Smooth muscle cell (in vitro differentiated cells): ENCODE data around the gene SSX7. TPM values are rescaled to one million over a fixed set of nuclear protein-coding genes. Genes with fewer than 3 reads are reported as not detected.
"Not testable (repeated sequence)": the region's sequence is repeated elsewhere in the genome, so short reads cannot be mapped to it uniquely, and the experiment has no call there.

Source experiments
- DNase-seq: peaks from one replicate; lab custom pipeline; 2025; ENCODE audit not compliant: unreplicated experiment; lab: John Stamatoyannopoulos, UW
- H2AFZ ChIP-seq: fragments of 200-600 bp; sonication (generic); 2 replicates; pipeline ENCODE4 v1.6.0; 2016; ENCODE audit warnings: antibody characterized with exemption, low read depth, mild to moderate bottlenecking
- H3F3A ChIP-seq: fragments of 200-600 bp; sonication (generic); 2 replicates; pipeline ENCODE4 v1.6.0; 2017; ENCODE audit warnings: antibody characterized with exemption, low read depth
- H3K27ac ChIP-seq: fragments of 200-600 bp; sonication (generic); 2 replicates; pipeline ENCODE4 v1.5.1; 2016; ENCODE audit warnings: low read depth, mild to moderate bottlenecking
- H3K27me3 ChIP-seq: fragments of 200-600 bp; sonication (generic); 2 replicates; pipeline ENCODE4 v1.6.1; 2016; ENCODE audit warnings: low read depth, mild to moderate bottlenecking
- H3K36me3 ChIP-seq: fragments of 200-600 bp; sonication (generic); 2 replicates; pipeline ENCODE4 v1.5.1; 2016; ENCODE audit warnings: low read depth
- H3K4me1 ChIP-seq: fragments of 200-600 bp; sonication (generic); 2 replicates; pipeline ENCODE4 v1.5.1; 2016; ENCODE audit warnings: low read depth
- H3K4me2 ChIP-seq: fragments of 200-600 bp; sonication (generic); 2 replicates; pipeline ENCODE4 v1.6.0; 2016; ENCODE audit warnings: mild to moderate bottlenecking
- H3K4me3 ChIP-seq: fragments of 200-600 bp; sonication (generic); 2 replicates; pipeline ENCODE4 v1.5.1; 2016; ENCODE audit warnings: mild to moderate bottlenecking
- H3K79me2 ChIP-seq: fragments of 200-600 bp; sonication (generic); 2 replicates; pipeline ENCODE4 v1.6.0; 2016; ENCODE audit warnings: low read depth, mild to moderate bottlenecking
- H3K9ac ChIP-seq: fragments of 200-600 bp; sonication (generic); 2 replicates; pipeline ENCODE4 v1.6.0; 2016; ENCODE audit warnings: low read depth
- H3K9me3 ChIP-seq: fragments of 200-600 bp; sonication (generic); replicated peaks from 2 replicates; pipeline ENCODE4 v1.5.1; 2016; ENCODE audit warnings: low read depth
- H4K20me1 ChIP-seq: fragments of 200-600 bp; sonication (generic); 2 replicates; pipeline ENCODE4 v1.6.0; 2016; ENCODE audit warnings: low read depth
- WGBS: methylation state at CpG from one replicate; pipeline ENCODE4 v1.1.7; 2016; ENCODE audit warnings: low lambda C conversion rate; 5-methylcytosine and 5-hydroxymethylcytosine counted together
- polyA plus RNA-seq: library from polyadenylated mRNA; unstranded; fragments of >200 nt; fragmentation: Nextera tagmentation; extraction: Ambion mirVana; gene quantifications from 2 replicates; pipeline ENCODE4 v1.2.1, GENCODE V29; 2016
- small RNA-seq: library from RNA; depleted of rRNA; stranded (forward); fragments of <200 nt; gene quantifications from one replicate; pipeline ENCODE3, GENCODE V24; 2014
- total RNA-seq: library from RNA; depleted of rRNA; stranded (reverse); fragments of >200 nt; gene quantifications from 2 replicates; pipeline ENCODE4 v1.2.3, GENCODE V29; 2014
- TF ChIP-seq, protein P1 (sequence below): fragments of 200-600 bp; sonication (generic); IDR thresholded peaks from 2 replicates; pipeline ENCODE4 v1.5.1; 2017; ENCODE audit warnings: borderline replicate concordance, mild to moderate bottlenecking, antibody characterized with exemption; ENCODE audit not compliant: insufficient read depth, poor library complexity, severe bottlenecking

The SSX7 gene
- total and polyA plus RNA-seq, 2 experiments from 2014 or later = not detected

DNA sequence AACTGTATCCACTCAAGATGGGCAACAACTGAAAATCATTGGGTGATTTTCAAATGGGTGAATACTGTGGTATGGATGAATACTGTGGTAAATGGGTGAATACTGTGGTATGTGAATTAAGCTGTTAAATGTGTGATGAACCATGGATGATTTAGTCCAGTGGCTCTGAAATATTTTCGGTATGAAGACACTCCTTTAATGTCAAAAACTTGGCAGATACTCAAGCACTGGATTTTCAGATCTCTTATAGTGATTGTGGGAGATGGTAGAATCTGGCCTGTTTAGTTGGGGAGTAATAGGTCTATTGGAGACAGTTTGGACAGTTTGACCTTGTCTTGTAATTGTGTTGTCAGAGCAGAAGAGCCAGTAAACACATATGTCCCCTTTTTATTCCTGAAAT lies 45.7 kb downstream of the SSX7 start:
- Histone ChIP-seq H3K4me3 (no peak overlapping the region), H3K27me3 (no peaks in the 10 kb centered on the region), H3K4me2 (no peak overlapping the region), H3F3A (no peaks in the 10 kb centered on the region), H3K4me1 (no peaks in the 10 kb centered on the region), H3K9me3 (no peaks in the 10 kb centered on the region), H3K27ac (no peak overlapping the region), H2AFZ (no peak overlapping the region), H3K36me3 (no peaks in the 10 kb centered on the region), H4K20me1 (no peaks in the 10 kb centered on the region), H3K79me2 (no peaks in the 10 kb centered on the region), H3K9ac (no peak overlapping the region)
- no peak for DNase-seq
- 56% methylated on average over 1 of the region's 1 CpG for WGBS
- TF ChIP-seq, protein P1, sequence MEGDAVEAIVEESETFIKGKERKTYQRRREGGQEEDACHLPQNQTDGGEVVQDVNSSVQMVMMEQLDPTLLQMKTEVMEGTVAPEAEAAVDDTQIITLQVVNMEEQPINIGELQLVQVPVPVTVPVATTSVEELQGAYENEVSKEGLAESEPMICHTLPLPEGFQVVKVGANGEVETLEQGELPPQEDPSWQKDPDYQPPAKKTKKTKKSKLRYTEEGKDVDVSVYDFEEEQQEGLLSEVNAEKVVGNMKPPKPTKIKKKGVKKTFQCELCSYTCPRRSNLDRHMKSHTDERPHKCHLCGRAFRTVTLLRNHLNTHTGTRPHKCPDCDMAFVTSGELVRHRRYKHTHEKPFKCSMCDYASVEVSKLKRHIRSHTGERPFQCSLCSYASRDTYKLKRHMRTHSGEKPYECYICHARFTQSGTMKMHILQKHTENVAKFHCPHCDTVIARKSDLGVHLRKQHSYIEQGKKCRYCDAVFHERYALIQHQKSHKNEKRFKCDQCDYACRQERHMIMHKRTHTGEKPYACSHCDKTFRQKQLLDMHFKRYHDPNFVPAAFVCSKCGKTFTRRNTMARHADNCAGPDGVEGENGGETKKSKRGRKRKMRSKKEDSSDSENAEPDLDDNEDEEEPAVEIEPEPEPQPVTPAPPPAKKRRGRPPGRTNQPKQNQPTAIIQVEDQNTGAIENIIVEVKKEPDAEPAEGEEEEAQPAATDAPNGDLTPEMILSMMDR = no peak

DNA sequence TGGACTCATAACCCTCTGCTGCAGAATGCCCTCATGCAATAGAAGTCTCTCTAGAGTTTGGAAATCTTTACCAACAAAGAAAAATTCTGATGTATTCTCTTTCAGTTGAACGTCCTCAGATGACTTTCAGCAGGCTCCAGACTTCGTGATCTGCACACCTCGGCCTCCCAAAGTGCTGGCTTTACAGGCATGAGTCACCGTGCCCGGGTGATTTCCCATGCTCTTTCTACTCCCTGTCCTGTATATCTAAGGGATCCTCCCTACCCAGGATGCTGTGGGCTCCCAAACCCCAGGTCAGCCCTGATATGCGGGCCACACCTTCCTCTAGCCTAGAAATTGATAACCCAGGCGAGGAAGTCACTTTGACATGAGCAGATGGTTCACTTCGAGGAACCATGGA lies 51.5 kb downstream of the SSX7 start:
- H3K27ac ChIP-seq, DNase-seq, H3K36me3 ChIP-seq, H3K4me1 ChIP-seq, H3K9ac ChIP-seq, H2AFZ ChIP-seq, H3K4me3 ChIP-seq, H3F3A ChIP-seq, H3K79me2 ChIP-seq, H4K20me1 ChIP-seq, H3K9me3 ChIP-seq, H3K4me2 ChIP-seq, H3K27me3 ChIP-seq: not testable (repeated sequence)
- WGBS = 60% methylated on average over 8 of the region's 8 CpGs

DNA sequence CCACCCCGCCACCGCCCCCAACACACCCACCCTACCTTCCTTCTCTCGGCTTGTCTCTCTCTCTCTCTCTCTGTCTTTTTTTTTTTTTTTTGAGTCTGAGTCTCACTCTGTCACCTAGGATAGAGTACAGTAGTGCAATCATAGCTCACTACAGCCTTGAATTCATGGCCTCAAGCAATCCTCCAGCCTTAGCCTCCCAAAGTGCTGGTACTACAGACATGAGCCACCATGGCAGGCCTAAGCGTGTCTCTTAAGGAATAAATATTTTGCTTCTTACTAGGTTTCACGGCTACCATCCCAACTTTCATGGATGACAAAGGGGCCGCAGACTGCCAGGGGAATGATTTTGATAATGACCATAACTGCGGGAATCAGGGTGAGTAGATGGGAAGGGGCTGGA lies 55.8 kb downstream of the SSX7 start:
- H3K27me3 ChIP-seq = no peaks in the 10 kb centered on the region
- TF ChIP-seq, protein P1 = no peak
- H3K4me1 ChIP-seq = no peaks in the 10 kb centered on the region
- no peak overlapping the region for H3K4me2 ChIP-seq
- no peak overlapping the region for H3K4me3 ChIP-seq
- WGBS = 80% methylated on average over 7 of the region's 7 CpGs
- no peaks in the 10 kb centered on the region for H3K79me2 ChIP-seq
- no peaks in the 10 kb centered on the region for H3K36me3 ChIP-seq
- no peak overlapping the region for H3K27ac ChIP-seq
- H3F3A ChIP-seq = no peaks in the 10 kb centered on the region
- H4K20me1 ChIP-seq = no peaks in the 10 kb centered on the region
- no peak for DNase-seq
- no peak overlapping the region for H2AFZ ChIP-seq
- H3K9ac ChIP-seq = no peak overlapping the region
- H3K9me3 ChIP-seq = no peaks in the 10 kb centered on the region

DNA sequence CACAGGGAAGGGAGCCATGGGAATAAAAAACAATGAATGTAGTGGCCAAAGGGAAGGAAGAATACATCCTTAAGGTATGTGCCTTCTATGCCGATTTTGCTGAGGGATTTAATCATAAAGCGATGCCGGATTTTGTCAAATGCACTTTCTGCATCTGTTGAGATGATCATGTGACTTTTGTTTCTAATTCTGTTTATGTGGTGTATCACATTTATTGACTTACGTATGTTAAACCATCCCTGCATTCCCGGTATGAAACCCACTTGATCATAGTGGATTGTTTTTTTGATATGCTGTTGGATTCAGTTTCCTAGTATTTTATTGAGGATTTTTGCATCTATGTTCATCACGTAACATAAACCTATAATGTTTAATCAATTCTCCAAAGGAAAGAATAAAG lies 60.0 kb downstream of the SSX7 start:
- H3K79me2 ChIP-seq = no peaks in the 10 kb centered on the region
- TF ChIP-seq, protein P1 = no peak
- DNase-seq = no peak
- H3K9me3 ChIP-seq = no peaks in the 10 kb centered on the region
- no peaks in the 10 kb centered on the region for H3K4me1 ChIP-seq
- H3K9ac ChIP-seq = no peak overlapping the region
- H4K20me1 ChIP-seq = no peaks in the 10 kb centered on the region
- no peaks in the 10 kb centered on the region for H3K27me3 ChIP-seq
- H3F3A ChIP-seq = no peaks in the 10 kb centered on the region
- WGBS = 82% methylated on average over 6 of the region's 6 CpGs
- no peak overlapping the region for H3K4me2 ChIP-seq
- no peak overlapping the region for H2AFZ ChIP-seq
- no peak overlapping the region for H3K4me3 ChIP-seq
- H3K27ac ChIP-seq = no peak overlapping the region
- H3K36me3 ChIP-seq = no peaks in the 10 kb centered on the region

Small RNAs within 50 kb of the gene (small RNA-seq; reads per million reads assigned to genes)
- not detected for gene AL450023.3
- gene RNA5SP504 = not detected

Other genes starting within 250 kb of the SSX7 start
- gene XAGE1A, start 159.1 kb downstream of the SSX7 start, total RNA-seq = not detected in 2 replicates
- not detected in 2 replicates for gene XAGE1A, start 159.1 kb downstream of the SSX7 start, polyA plus RNA-seq
- gene XAGE1B, start 137.8 kb downstream of the SSX7 start, total RNA-seq = not detected in 2 replicates
- gene XAGE1B, start 137.8 kb downstream of the SSX7 start, polyA plus RNA-seq = not detected in 2 replicates
- gene SSX2, start 52.3 kb upstream of the SSX7 start, total RNA-seq = not detected in 2 replicates
- gene SSX2, start 52.3 kb upstream of the SSX7 start, polyA plus RNA-seq = not detected in 2 replicates
- gene SSX2B, start 96.4 kb upstream of the SSX7 start, total RNA-seq = not detected in 2 replicates
- not detected in 2 replicates for gene SSX2B, start 96.4 kb upstream of the SSX7 start, polyA plus RNA-seq
- not detected in 2 replicates for gene SPANXN5, start 142.5 kb upstream of the SSX7 start, total RNA-seq
- gene SPANXN5, start 142.5 kb upstream of the SSX7 start, polyA plus RNA-seq = not detected in 2 replicates
- not detected in 2 replicates for gene XAGE5, start 156.4 kb upstream of the SSX7 start, total RNA-seq
- not detected in 2 replicates for gene XAGE5, start 156.4 kb upstream of the SSX7 start, polyA plus RNA-seq
- not detected in 2 replicates for gene XAGE3, start 213.2 kb upstream of the SSX7 start, total RNA-seq
- not detected in 2 replicates for gene XAGE3, start 213.2 kb upstream of the SSX7 start, polyA plus RNA-seq
- 18.5 and 22.0 TPM in 2 replicates for gene FAM156B, start 242.4 kb upstream of the SSX7 start, total RNA-seq
- 30.5 and 30.7 TPM in 2 replicates for gene FAM156B, start 242.4 kb upstream of the SSX7 start, polyA plus RNA-seq